ENCODE results near the gene EHD4. TPM values are rescaled to one million over a fixed set of nuclear protein-coding genes. Genes with fewer than 3 reads are reported as not detected.

Gene EHD4
- total and polyA plus RNA-seq, 2 donors (not counting 3 experiments of a cell fraction or from before 2014, with no cell fraction given), result 96.7 to 128 TPM

DNA sequence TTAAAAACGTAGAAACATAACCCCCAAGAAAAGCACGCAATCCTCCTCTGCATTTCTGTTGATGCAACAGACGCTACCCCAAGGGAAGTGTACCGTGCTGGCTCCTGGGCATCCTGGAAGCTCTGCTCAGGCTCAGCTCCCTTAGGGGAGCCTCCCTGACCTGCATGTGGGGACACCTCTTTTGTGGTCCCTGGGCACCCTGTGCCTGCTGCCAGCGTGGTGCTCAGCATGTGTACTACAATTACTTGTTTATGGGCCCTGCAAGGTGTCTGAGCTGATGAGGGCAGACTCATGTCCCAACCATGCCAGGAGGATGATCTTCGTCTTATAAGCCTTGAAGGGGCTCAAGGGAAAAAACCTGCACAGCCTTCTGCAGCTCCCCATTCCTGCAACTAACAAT is 18.3 kb downstream of the EHD4 start:
- ChIA-PET POLR2A (no interaction called here), CTCF (interaction anchor here (1.0 to 1.7 kb wide), 3 partner anchors 13 to 50 kb away, joined by 3 to 5 read pairs (median 5); no protein-coding TSS in a partner anchor)
- H4K20me1 ChIP-seq (replicated peaks; ENCODE audit: control insufficient read depth, extremely low read depth, insufficient read depth, low read length), result no peaks in the 10 kb centered on the region
- no peak overlapping the region for H3K4me2 ChIP-seq (ENCODE audit: insufficient read depth, low read length)
- intact Hi-C loops (cut with micrococcal nuclease) (no loop called here), dilution Hi-C loops (cut with MboI; ENCODE audit: extremely low pct_ligation_motif_present, low sequenced_read_pairs) (no loop called here)
- no peak for FAIRE-seq
- no peak overlapping the region for H3K27ac ChIP-seq (ENCODE audit: insufficient read depth, low read depth, low read length)
- no peak overlapping the region for H3K9ac ChIP-seq (replicated peaks; ENCODE audit: extremely low read depth, insufficient read depth, low read length)
- peaks cover 58% of the 10 kb centered on the region for H3K4me1 ChIP-seq (ENCODE audit: control insufficient read depth, extremely low read depth, insufficient read depth, low read length)
- H3K9me3 ChIP-seq (replicated peaks; ENCODE audit: control insufficient read depth, insufficient read depth, low read length), result no peaks in the 10 kb centered on the region
- no peaks in the 10 kb centered on the region for H3K9me1 ChIP-seq (replicated peaks; ENCODE audit: control insufficient read depth, extremely low read depth, insufficient read depth, low read length)
- no peak for DNase-seq (ENCODE audit: low read depth, low spot score)
- no TSS peak for BruUV-seq (replicated peaks)
- peaks cover 18 to 21% of the 10 kb centered on the region in 2 experiments for H3K36me3 ChIP-seq (ENCODE audit: control insufficient read depth in 2 of 2, extremely low read depth in 1 of 2, insufficient read depth in 2 of 2, low read length in 2 of 2)
- H3K79me2 ChIP-seq (ENCODE audit: control insufficient read depth, insufficient read depth, low read length), result peaks cover 94% of the 10 kb centered on the region
- no peak overlapping the region for H2AFZ ChIP-seq (ENCODE audit: low read depth, low read length)
- no peak overlapping the region for H3K4me3 ChIP-seq (replicated peaks in 1 of 3; ENCODE audit: insufficient read depth in 1 of 3, low read depth in 1 of 3, low read length in 3 of 3)
- no peaks in the 10 kb centered on the region for H3K27me3 ChIP-seq (ENCODE audit: control insufficient read depth in 2 of 2, insufficient read depth in 2 of 2, low read length in 2 of 2)
- no peak for TF ChIP-seq FOS (IDR thresholded peaks at IDR 0.05; ENCODE audit: borderline replicate concordance, insufficient read depth, low read length)
- TF ChIP-seq, protein P1, sequence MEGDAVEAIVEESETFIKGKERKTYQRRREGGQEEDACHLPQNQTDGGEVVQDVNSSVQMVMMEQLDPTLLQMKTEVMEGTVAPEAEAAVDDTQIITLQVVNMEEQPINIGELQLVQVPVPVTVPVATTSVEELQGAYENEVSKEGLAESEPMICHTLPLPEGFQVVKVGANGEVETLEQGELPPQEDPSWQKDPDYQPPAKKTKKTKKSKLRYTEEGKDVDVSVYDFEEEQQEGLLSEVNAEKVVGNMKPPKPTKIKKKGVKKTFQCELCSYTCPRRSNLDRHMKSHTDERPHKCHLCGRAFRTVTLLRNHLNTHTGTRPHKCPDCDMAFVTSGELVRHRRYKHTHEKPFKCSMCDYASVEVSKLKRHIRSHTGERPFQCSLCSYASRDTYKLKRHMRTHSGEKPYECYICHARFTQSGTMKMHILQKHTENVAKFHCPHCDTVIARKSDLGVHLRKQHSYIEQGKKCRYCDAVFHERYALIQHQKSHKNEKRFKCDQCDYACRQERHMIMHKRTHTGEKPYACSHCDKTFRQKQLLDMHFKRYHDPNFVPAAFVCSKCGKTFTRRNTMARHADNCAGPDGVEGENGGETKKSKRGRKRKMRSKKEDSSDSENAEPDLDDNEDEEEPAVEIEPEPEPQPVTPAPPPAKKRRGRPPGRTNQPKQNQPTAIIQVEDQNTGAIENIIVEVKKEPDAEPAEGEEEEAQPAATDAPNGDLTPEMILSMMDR (IDR thresholded peaks at IDR 0.05; ENCODE audit: extremely low read depth in 1 of 2, insufficient read depth in 1 of 2, low read depth in 1 of 2, low read length in 2 of 2), result no peak
- TF ChIP-seq MYC (IDR thresholded peaks at IDR 0.05; ENCODE audit: low read depth, low read length), result no peak

DNA sequence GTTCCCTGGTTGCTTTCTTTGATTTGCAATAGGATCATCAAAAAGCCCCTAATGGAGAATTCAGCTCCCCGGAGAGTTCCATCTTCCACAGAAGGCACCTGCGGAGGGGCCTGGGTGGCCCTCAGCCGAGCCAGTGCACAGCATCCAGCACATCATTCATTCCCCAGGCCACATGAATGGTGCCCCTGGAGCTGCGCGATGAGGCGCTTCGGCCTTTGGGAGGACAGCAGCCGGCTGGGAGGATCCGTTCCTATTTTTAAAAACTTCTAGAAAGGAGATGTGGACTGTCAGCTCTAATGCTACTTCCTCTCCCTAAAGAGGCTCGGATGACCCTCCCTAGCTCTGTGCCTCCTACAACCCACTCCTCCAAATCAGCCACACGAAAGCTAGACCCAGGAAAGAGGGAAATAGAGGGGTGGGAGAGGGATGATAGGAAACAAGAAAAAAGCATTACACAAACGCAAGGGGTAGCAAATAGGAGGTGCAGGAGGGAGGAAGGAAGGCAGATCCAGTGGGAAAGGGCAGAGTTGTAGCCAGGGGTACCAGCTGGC is 20.3 kb downstream of the EHD4 start:
- Histone ChIP-seq H3K9me3 (replicated peaks; ENCODE audit: control insufficient read depth, insufficient read depth, low read length) (no peaks in the 10 kb centered on the region), H3K9me1 (replicated peaks; ENCODE audit: control insufficient read depth, extremely low read depth, insufficient read depth, low read length) (no peaks in the 10 kb centered on the region), H2AFZ (ENCODE audit: low read depth, low read length) (no peak overlapping the region), H4K20me1 (replicated peaks; ENCODE audit: control insufficient read depth, extremely low read depth, insufficient read depth, low read length) (no peaks in the 10 kb centered on the region), H3K36me3 (ENCODE audit: control insufficient read depth in 2 of 2, extremely low read depth in 1 of 2, insufficient read depth in 2 of 2, low read length in 2 of 2) (peaks cover 18 to 21% of the 10 kb centered on the region in 2 experiments), H3K27ac (ENCODE audit: insufficient read depth, low read depth, low read length) (peak overlapping the region; percentile 22), H3K9ac (replicated peaks; ENCODE audit: extremely low read depth, insufficient read depth, low read length) (no peak overlapping the region), H3K4me3 (replicated peaks in 1 of 3; ENCODE audit: insufficient read depth in 1 of 3, low read depth in 1 of 3, low read length in 3 of 3) (no peak overlapping the region), H3K4me1 (ENCODE audit: control insufficient read depth, extremely low read depth, insufficient read depth, low read length) (peaks cover 55% of the 10 kb centered on the region), H3K4me2 (ENCODE audit: insufficient read depth, low read length) (no peak overlapping the region), H3K27me3 (ENCODE audit: control insufficient read depth in 2 of 2, insufficient read depth in 2 of 2, low read length in 2 of 2) (no peaks in the 10 kb centered on the region), H3K79me2 (ENCODE audit: control insufficient read depth, insufficient read depth, low read length) (peaks cover 94% of the 10 kb centered on the region)
- DNase-seq (ENCODE audit: low read depth, low spot score), result no peak
- BruUV-seq (replicated peaks), result no TSS peak
- POLR2A ChIA-PET, result no interaction called here
- CTCF ChIA-PET, result interaction anchor here (1.0 to 1.7 kb wide), 4 partner anchors 10 to 47 kb away, joined by 3 to 5 read pairs (median 4); no protein-coding TSS in a partner anchor
- dilution Hi-C loops (cut with MboI; ENCODE audit: extremely low pct_ligation_motif_present, low sequenced_read_pairs) (no loop called here), intact Hi-C loops (cut with micrococcal nuclease) (no loop called here)
- no peak for TF ChIP-seq EZH2 (IDR thresholded peaks at IDR 0.05; ENCODE audit: borderline replicate concordance, low read depth, low read length, severe bottlenecking)
- TF ChIP-seq, protein P1 (IDR thresholded peaks at IDR 0.05; ENCODE audit: extremely low read depth in 1 of 2, insufficient read depth in 1 of 2, low read depth in 1 of 2, low read length in 2 of 2), result no peak
- TF ChIP-seq FOS (IDR thresholded peaks at IDR 0.05; ENCODE audit: borderline replicate concordance, insufficient read depth, low read length), result no peak
- no peak for TF ChIP-seq JUN (IDR thresholded peaks at IDR 0.05; ENCODE audit: borderline replicate concordance, insufficient read depth, insufficient read length, low read depth)
- TF ChIP-seq GATA2 (IDR thresholded peaks at IDR 0.05; ENCODE audit: insufficient read depth, insufficient read length, low read depth, low read length), result no peak
- no peak for FAIRE-seq
